IPS-18c (cell line): Measurements from ENCODE around the gene ZDBF2.
"Not testable (repeated sequence)": the region's sequence is repeated elsewhere in the genome, so short reads cannot be mapped to it uniquely, and the experiment has no call there.

Source experiments
- H3K4me3 ChIP-seq: 2 replicates; pipeline ENCODE4 v1.7.0; 2013; ENCODE audit warnings: low read depth, mild to moderate bottlenecking, low read length, moderate library complexity; ENCODE audit not compliant: insufficient read depth
- H3K9me3 ChIP-seq: one replicate; pipeline ENCODE4 v1.6.1; 2013; ENCODE audit warnings: mild to moderate bottlenecking, low read length, moderate library complexity; ENCODE audit not compliant: control insufficient read depth, insufficient read depth

Gene ZDBF2

GRCh38 chr2:206353685-206354084, 79.2 kb downstream of the ZDBF2 start:
- Histone ChIP-seq H3K9me3 (peaks cover 4% of the 10 kb centered on the region), H3K4me3 (no peak overlapping the region)

GRCh38 chr2:206354129-206354528, 79.7 kb downstream of the ZDBF2 start:
- Histone ChIP-seq H3K4me3 (no peak overlapping the region), H3K9me3 (peaks cover 4% of the 10 kb centered on the region)

GRCh38 chr2:206356840-206357239, 82.4 kb downstream of the ZDBF2 start:
- H3K4me3 ChIP-seq, H3K9me3 ChIP-seq: not testable (repeated sequence)

- not testable (repeated sequence) for H3K4me3 ChIP-seq, H3K9me3 ChIP-seq
Observed at GRCh38 chr2:206360840-206361239, 86.4 kb downstream of the ZDBF2 start.

- Histone ChIP-seq H3K4me3 (no peak overlapping the region), H3K9me3 (peaks cover 2% of the 10 kb centered on the region)
Observed at GRCh38 chr2:206361407-206362045, 87.1 kb downstream of the ZDBF2 start.
